ENCODE measurements around the gene DNMT3A. TPM values are rescaled to one million over a fixed set of nuclear protein-coding genes. Genes with fewer than 3 reads are reported as not detected.

DNMT3A gene
- total and polyA plus RNA-seq, 2 experiments from 2014 or later = 47.2 to 80.4 TPM

DNA sequence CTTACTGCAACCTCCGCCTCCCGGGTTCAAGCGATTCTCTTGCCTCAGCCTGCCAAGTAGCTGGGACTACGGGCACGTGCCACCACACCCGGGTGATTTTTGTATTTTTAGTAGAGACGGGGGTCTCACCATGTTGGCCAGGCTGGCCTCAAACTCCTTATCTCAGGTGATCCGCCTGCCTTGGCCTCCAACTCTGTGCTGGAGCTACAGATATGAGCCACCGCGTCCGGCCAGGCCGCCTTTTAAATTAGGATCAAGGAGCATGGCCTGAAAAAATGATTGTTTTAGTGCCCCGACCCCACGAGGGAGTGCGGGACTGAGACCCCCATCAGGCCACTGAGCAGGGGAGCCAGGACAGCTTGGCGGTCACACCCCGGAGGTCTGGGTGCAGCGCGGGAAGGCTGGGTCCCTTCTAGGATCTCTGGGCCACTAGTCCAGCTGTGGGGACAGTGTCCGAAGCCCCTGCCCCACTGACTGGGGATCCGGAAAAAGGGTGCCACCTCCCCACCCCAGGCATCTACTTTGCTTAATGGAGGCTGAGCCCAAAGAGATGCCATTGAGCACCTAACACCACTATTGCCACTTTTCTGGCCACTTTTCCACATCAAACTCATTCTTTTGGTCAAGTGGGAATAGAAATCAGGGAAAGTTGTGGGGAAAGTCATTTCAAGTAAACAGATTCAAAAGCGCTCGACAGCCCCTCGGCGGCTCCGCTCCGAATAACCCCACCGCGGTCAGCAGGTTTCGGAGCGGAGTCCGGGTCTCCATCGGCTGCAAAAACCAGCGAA lies 19.7 kb upstream of the DNMT3A start:
- H3K4me3 ChIP-seq = peak overlapping the region; percentile 49

More for the DNA sequence above, 19.7 kb upstream of the DNMT3A start:
- Histone ChIP-seq H3K79me2 (replicated peaks; ENCODE audit: insufficient read depth) (no peaks in the 10 kb centered on the region), H3K27me3 (ENCODE audit: insufficient read depth) (peaks cover 19% of the 10 kb centered on the region), H3K9me2 (ENCODE audit: insufficient read depth) (no peaks in the 10 kb centered on the region), H4K20me1 (replicated peaks; ENCODE audit: insufficient read depth) (no peaks in the 10 kb centered on the region), H2AFZ (peak overlapping the region; percentile 84), H3K4me2 (peak overlapping the region; percentile 72), H3K36me3 (ENCODE audit: insufficient read depth) (no peaks in the 10 kb centered on the region), H3F3A (replicated peaks; ENCODE audit: low read depth) (no peaks in the 10 kb centered on the region), H3K27ac (ENCODE audit: low read depth) (no peak overlapping the region), H3K4me1 (ENCODE audit: insufficient read depth) (peaks cover 4% of the 10 kb centered on the region)
- Mint-ChIP-seq H3K36me3 (ENCODE audit: low read depth) (no peaks in the 10 kb centered on the region), H3K4me3 (peak overlapping the region; percentile 58), H3K27me3 (ENCODE audit: insufficient read depth, low read depth, poor library complexity) (peaks cover 29% of the 10 kb centered on the region), H3K9me3 (no peaks in the 10 kb centered on the region; the same call in 2 of the 3 replicates), H3K4me1 (peaks cover 10% of the 10 kb centered on the region), H3K27ac (no peak overlapping the region)
- TF ChIP-seq STAT1 (IDR thresholded peaks at IDR 0.05; ENCODE audit: unreplicated experiment) = no peak
- no peak for TF ChIP-seq ZNF331 (CRISPR knock-in tag; IDR thresholded peaks at IDR 0.05; ENCODE audit: low read depth)
- TF ChIP-seq, protein P1, sequence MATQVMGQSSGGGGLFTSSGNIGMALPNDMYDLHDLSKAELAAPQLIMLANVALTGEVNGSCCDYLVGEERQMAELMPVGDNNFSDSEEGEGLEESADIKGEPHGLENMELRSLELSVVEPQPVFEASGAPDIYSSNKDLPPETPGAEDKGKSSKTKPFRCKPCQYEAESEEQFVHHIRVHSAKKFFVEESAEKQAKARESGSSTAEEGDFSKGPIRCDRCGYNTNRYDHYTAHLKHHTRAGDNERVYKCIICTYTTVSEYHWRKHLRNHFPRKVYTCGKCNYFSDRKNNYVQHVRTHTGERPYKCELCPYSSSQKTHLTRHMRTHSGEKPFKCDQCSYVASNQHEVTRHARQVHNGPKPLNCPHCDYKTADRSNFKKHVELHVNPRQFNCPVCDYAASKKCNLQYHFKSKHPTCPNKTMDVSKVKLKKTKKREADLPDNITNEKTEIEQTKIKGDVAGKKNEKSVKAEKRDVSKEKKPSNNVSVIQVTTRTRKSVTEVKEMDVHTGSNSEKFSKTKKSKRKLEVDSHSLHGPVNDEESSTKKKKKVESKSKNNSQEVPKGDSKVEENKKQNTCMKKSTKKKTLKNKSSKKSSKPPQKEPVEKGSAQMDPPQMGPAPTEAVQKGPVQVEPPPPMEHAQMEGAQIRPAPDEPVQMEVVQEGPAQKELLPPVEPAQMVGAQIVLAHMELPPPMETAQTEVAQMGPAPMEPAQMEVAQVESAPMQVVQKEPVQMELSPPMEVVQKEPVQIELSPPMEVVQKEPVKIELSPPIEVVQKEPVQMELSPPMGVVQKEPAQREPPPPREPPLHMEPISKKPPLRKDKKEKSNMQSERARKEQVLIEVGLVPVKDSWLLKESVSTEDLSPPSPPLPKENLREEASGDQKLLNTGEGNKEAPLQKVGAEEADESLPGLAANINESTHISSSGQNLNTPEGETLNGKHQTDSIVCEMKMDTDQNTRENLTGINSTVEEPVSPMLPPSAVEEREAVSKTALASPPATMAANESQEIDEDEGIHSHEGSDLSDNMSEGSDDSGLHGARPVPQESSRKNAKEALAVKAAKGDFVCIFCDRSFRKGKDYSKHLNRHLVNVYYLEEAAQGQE (IDR thresholded peaks at IDR 0.05; ENCODE audit: unreplicated experiment) = no peak
- TF ChIP-seq, protein P2, sequence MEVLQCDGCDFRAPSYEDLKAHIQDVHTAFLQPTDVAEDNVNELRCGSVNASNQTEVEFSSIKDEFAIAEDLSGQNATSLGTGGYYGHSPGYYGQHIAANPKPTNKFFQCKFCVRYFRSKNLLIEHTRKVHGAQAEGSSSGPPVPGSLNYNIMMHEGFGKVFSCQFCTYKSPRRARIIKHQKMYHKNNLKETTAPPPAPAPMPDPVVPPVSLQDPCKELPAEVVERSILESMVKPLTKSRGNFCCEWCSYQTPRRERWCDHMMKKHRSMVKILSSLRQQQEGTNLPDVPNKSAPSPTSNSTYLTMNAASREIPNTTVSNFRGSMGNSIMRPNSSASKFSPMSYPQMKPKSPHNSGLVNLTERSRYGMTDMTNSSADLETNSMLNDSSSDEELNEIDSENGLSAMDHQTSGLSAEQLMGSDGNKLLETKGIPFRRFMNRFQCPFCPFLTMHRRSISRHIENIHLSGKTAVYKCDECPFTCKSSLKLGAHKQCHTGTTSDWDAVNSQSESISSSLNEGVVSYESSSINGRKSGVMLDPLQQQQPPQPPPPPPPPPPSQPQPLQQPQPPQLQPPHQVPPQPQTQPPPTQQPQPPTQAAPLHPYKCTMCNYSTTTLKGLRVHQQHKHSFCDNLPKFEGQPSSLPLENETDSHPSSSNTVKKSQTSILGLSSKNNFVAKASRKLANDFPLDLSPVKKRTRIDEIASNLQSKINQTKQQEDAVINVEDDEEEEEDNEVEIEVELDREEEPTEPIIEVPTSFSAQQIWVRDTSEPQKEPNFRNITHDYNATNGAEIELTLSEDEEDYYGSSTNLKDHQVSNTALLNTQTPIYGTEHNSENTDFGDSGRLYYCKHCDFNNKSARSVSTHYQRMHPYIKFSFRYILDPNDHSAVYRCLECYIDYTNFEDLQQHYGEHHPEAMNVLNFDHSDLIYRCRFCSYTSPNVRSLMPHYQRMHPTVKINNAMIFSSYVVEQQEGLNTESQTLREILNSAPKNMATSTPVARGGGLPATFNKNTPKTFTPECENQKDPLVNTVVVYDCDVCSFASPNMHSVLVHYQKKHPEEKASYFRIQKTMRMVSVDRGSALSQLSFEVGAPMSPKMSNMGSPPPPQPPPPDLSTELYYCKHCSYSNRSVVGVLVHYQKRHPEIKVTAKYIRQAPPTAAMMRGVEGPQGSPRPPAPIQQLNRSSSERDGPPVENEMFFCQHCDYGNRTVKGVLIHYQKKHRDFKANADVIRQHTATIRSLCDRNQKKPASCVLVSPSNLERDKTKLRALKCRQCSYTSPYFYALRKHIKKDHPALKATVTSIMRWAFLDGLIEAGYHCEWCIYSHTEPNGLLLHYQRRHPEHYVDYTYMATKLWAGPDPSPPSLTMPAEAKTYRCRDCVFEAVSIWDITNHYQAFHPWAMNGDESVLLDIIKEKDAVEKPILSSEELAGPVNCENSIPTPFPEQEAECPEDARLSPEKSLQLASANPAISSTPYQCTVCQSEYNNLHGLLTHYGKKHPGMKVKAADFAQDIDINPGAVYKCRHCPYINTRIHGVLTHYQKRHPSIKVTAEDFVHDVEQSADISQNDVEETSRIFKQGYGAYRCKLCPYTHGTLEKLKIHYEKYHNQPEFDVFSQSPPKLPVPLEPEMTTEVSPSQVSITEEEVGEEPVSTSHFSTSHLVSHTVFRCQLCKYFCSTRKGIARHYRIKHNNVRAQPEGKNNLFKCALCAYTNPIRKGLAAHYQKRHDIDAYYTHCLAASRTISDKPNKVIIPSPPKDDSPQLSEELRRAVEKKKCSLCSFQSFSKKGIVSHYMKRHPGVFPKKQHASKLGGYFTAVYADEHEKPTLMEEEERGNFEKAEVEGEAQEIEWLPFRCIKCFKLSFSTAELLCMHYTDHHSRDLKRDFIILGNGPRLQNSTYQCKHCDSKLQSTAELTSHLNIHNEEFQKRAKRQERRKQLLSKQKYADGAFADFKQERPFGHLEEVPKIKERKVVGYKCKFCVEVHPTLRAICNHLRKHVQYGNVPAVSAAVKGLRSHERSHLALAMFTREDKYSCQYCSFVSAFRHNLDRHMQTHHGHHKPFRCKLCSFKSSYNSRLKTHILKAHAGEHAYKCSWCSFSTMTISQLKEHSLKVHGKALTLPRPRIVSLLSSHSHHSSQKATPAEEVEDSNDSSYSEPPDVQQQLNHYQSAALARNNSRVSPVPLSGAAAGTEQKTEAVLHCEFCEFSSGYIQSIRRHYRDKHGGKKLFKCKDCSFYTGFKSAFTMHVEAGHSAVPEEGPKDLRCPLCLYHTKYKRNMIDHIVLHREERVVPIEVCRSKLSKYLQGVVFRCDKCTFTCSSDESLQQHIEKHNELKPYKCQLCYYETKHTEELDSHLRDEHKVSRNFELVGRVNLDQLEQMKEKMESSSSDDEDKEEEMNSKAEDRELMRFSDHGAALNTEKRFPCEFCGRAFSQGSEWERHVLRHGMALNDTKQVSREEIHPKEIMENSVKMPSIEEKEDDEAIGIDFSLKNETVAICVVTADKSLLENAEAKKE (CRISPR knock-in tag; IDR thresholded peaks at IDR 0.05) = no peak
- no peak for TF ChIP-seq CREB1 (CRISPR knock-in tag; IDR thresholded peaks at IDR 0.05; ENCODE audit: low read depth)
- no peak for TF ChIP-seq EZH2phosphoT487 (IDR thresholded peaks at IDR 0.05; ENCODE audit: unreplicated experiment)
- TF ChIP-seq ZNF114 (CRISPR knock-in tag; IDR thresholded peaks at IDR 0.05) = no peak
- no peak for TF ChIP-seq POLR2AphosphoS5 (IDR thresholded peaks at IDR 0.05; ENCODE audit: low read depth)
- TF ChIP-seq, protein P3, sequence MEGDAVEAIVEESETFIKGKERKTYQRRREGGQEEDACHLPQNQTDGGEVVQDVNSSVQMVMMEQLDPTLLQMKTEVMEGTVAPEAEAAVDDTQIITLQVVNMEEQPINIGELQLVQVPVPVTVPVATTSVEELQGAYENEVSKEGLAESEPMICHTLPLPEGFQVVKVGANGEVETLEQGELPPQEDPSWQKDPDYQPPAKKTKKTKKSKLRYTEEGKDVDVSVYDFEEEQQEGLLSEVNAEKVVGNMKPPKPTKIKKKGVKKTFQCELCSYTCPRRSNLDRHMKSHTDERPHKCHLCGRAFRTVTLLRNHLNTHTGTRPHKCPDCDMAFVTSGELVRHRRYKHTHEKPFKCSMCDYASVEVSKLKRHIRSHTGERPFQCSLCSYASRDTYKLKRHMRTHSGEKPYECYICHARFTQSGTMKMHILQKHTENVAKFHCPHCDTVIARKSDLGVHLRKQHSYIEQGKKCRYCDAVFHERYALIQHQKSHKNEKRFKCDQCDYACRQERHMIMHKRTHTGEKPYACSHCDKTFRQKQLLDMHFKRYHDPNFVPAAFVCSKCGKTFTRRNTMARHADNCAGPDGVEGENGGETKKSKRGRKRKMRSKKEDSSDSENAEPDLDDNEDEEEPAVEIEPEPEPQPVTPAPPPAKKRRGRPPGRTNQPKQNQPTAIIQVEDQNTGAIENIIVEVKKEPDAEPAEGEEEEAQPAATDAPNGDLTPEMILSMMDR (conservative IDR thresholded peaks at IDR 0.05; ENCODE audit: low read depth in 2 of 2) = no peak
- no peak for TF ChIP-seq JUNB (IDR thresholded peaks at IDR 0.05; ENCODE audit: unreplicated experiment)
- no peak for TF ChIP-seq NANOG (IDR thresholded peaks at IDR 0.05; ENCODE audit: borderline replicate concordance)
- TF ChIP-seq, protein P4, sequence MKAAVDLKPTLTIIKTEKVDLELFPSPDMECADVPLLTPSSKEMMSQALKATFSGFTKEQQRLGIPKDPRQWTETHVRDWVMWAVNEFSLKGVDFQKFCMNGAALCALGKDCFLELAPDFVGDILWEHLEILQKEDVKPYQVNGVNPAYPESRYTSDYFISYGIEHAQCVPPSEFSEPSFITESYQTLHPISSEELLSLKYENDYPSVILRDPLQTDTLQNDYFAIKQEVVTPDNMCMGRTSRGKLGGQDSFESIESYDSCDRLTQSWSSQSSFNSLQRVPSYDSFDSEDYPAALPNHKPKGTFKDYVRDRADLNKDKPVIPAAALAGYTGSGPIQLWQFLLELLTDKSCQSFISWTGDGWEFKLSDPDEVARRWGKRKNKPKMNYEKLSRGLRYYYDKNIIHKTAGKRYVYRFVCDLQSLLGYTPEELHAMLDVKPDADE (IDR thresholded peaks at IDR 0.05) = no peak
- ATAC-seq = no peak; the same call in none of the 3 replicates
- no peak for DNase-seq (ENCODE audit: low spot score)

Measured in GM23338 (cell line).